Adrenal gland (tissue), 12 donors: Measurements from ENCODE around the gene SMG1. TPM values are rescaled to one million over a fixed set of nuclear protein-coding genes. Genes with fewer than 3 reads are reported as not detected.

Experiments
- DNase-seq, 7 donors: peaks; one replicate each; pipeline ENCODE4 v3.0.0-alpha.2; 2019 to 2020
- H3K27ac ChIP-seq, 5 donors: fragments of 200-600 bp; sonication (generic) in 4 of 5; 1 replicate in 3 of 5; 2 replicates in 2 of 5; pipeline versions ENCODE4 v1.5.1 to v1.8.0; 2016 to 2020; ENCODE audit warnings: mild to moderate bottlenecking in 1 of 5
- H3K27me3 ChIP-seq: fragments of 200-600 bp; 2 replicates; pipeline ENCODE4 v1.8.0; 2021
- H3K36me3 ChIP-seq, 2 donors: fragments of 200-600 bp; replicated peaks in 1 of 2; 1 replicate in 1 of 2; 2 replicates in 1 of 2; pipeline versions ENCODE4 v1.5.1 to v1.8.0; 2018 to 2022
- H3K4me1 ChIP-seq, 2 donors: fragments of 200-600 bp; replicated peaks in 1 of 2; 1 replicate in 1 of 2; 2 replicates in 1 of 2; pipeline versions ENCODE4 v1.5.1 to v1.8.0; 2018 to 2021
- H3K4me3 ChIP-seq, 4 donors: fragments of 200-600 bp; sonication (generic) in 3 of 4; one replicate each; pipeline ENCODE4 v1.5.1; 2016 to 2018
- H3K9me3 ChIP-seq, 3 donors: fragments of 200-600 bp; sonication (generic) in 1 of 3; replicated peaks in 1 of 3; 1 replicate in 2 of 3; 2 replicates in 1 of 3; pipeline versions ENCODE4 v1.5.1 to v1.8.0; 2016 to 2021
- CTCF ChIP-seq, 6 experiments: fragments of 450-650 bp in 4 of 6; fragments of 200-600 bp in 2 of 6; sonication (generic) in 1 of 6; IDR thresholded peaks; 1 replicate in 5 of 6; 2 replicates in 1 of 6; pipeline versions ENCODE4 v1.5.1 to v1.8.0; 2016 to 2021; ENCODE audit warnings: antibody characterized with exemption in 6 of 6, mild to moderate bottlenecking in 2 of 6, moderate library complexity in 1 of 6
- POLR2A ChIP-seq, 2 donors: fragments of 450-650 bp; IDR thresholded peaks; one replicate each; pipeline ENCODE4 v1.6.1; 2017; ENCODE audit warnings: antibody characterized with exemption in 2 of 2, mild to moderate bottlenecking in 2 of 2, moderate library complexity in 1 of 2
- WGBS, 4 donors: extraction: QIAGEN DNeasy Blood & Tissue Kit in 2 of 4; methylation state at CpG; one replicate each; pipeline versions ENCODE4 v1.1.5 to v1.1.7; 2013 to 2017; 5-methylcytosine and 5-hydroxymethylcytosine counted together
- intact Hi-C, 2 donors: fragments of 100-400 bp; cut with DNase I; formaldehyde crosslinking; loops; one replicate each; pipeline versions ENCODE4 v1.14.1 to v1.15.0; 2022 to 2023
- polyA plus RNA-seq, 3 donors: library from polyadenylated mRNA; stranded (reverse); fragments of 200-250 nt in 2 of 3; fragments of 350-450 nt in 1 of 3; fragmentation: Illumina TruSeq in 1 of 3; extraction: RNeasy Lipid Tissue Mini Kit (QIAGEN cat#74804) in 1 of 3; gene quantifications; one replicate each; pipeline ENCODE4 v1.2.3, GENCODE V29; 2013 to 2014
- total RNA-seq, 9 donors: library from RNA; depleted of rRNA in 4 of 9; stranded (reverse); fragments of >200 nt in 4 of 9; fragments of 120-200 nt in 1 of 9; fragmentation: NEBNext Ultra II Directional in 1 of 9; extraction: Animal tissue kit (Norgen Biotek cat#: 25700) in 1 of 9; gene quantifications; one replicate each; pipeline versions ENCODE4 v1.1.0 to v1.2.4, GENCODE V29; 2013 to 2023
- donor health status: healthy with polysubstance abuse.
- donor health status: Bipolar disorder and iron deficiency.
- donor health status: DM: yes; HTN: yes; CAD: no.
- donor health status: DM: no; HTN: no; CAD: no.
- donor health status: DM: no; HTN: no; CAD: no.
- donor health status: DM: yes; HTN: yes; CAD: no.

The SMG1 gene
- total and polyA plus RNA-seq, 12 donors = 6.3 to 90.9 (median 43.4) TPM

DNA sequence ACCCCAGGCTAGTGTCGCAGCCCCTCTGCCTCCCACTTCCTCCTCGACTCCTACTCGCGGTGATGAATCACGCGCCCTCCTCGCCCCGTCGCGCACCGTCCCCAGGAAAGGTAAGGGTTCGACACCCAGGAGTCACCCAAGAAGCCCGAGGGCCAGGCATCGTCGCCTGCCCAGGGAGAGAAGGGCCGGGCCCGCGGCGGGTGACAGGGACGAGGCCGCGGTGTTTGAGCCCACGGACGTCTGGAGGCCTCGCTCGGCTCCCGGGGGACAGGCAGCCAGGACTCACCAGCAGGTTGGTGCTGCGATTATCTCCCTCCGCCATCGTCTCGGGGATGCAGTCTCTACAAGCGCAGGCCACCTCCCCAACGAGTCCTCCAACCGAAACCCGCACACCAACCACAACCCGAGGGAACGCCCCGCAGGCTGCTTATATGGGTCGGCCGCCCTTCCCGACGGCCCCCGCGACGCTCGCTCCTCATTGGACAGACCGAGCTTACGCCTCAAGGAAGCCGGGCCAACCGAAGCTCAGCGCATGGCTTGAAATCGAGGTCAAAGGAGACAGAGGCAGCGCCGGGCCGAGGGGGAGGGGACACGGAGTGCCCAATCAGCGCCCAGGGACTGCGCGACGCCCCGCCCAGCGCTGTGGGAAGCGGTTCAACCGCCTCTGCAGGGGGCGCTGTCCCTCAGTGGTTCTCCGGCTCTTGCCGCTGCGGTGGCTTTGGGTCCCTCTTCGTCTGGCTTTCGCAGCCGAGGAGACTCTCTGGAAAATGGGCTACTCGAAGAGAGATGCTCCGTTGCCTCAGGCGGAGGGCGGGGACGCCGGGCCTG lies 124.8 kb downstream of the SMG1 start, which contains the start of gene ARL6IP1:
Gene ARL6IP1, minus strand, starts transcription at position 405 of the 828 bp plus-strand sequence. Its CDS starts 83 bp downstream, at position 322.
- H3K9me3 ChIP-seq = no peaks in the 10 kb centered on the region
- peaks cover 0 to 12% of the 10 kb centered on the region in 2 donors for H3K36me3 ChIP-seq
- H3K4me1 ChIP-seq = peaks cover 18 to 48% of the 10 kb centered on the region in 2 donors
- intact Hi-C loops = no loop called here
- DNase-seq = peak; percentile 99 to 100 (median 100)
- H3K27me3 ChIP-seq = no peaks in the 10 kb centered on the region
- peak within 1 kb of the TSS; percentile 79 to 93 (median 82) for H3K27ac ChIP-seq
- WGBS, 4 donors = 0 to 1% (median 0%) methylated on average over 10 to 77 of the region's 77 CpGs
- peak within 1 kb of the TSS; percentile 65 to 93 (median 74) for H3K4me3 ChIP-seq
- peak; percentile 100 for TF ChIP-seq POLR2A (IDR thresholded peaks at IDR 0.05)
- peak; percentile 71 to 99 (median 94) for TF ChIP-seq CTCF (IDR thresholded peaks at IDR 0.05)

DNA sequence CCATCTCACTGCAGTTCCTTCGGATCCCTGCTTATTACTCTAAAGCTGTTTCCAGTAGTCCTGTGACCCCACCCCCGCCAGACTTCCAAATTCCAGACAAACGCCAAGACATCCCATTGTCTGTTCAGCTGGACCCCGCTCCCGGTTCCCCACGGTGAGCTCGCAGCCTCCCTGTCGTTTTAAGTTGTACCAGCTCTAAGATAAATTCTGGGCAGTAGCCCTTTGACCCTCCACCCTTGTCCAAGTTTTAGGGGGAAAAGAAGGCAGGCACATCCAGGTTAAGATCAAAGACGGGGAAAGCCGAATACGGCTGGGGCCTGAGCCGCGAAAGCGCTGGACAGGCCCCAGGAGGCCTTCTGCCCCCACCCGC lies 125.4 kb downstream of the SMG1 start:
- Histone ChIP-seq H3K27me3 (no peaks in the 10 kb centered on the region), H3K4me1 (peaks cover 21 to 54% of the 10 kb centered on the region in 2 donors), H3K9me3 (no peaks in the 10 kb centered on the region), H3K4me3 (peak overlapping the region; percentile 65 to 93 (median 74)), H3K27ac (peak overlapping the region; percentile 79 to 93 (median 82)), H3K36me3 (peaks cover 0 to 14% of the 10 kb centered on the region in 2 donors)
- intact Hi-C loops = no loop called here
- DNase-seq = peak in 6 of 7 donors; percentile 26 to 72 (median 36)
- WGBS, 4 donors = 0 to 5% (median 0%) methylated on average over 10 to 15 of the region's 15 CpGs
- TF ChIP-seq POLR2A (IDR thresholded peaks at IDR 0.05) (no peak), CTCF (IDR thresholded peaks at IDR 0.05) (no peak)

GRCh38 chr16:18800293-18800692 lies 125.9 kb downstream of the SMG1 start:
- H3K4me1 ChIP-seq = peaks cover 26 to 59% of the 10 kb centered on the region in 2 donors
- DNase-seq = no peak
- peaks cover 0 to 14% of the 10 kb centered on the region in 2 donors for H3K36me3 ChIP-seq
- peak overlapping the region in 3 of 4 donors; percentile 65 to 75 (median 74) for H3K4me3 ChIP-seq
- no peaks in the 10 kb centered on the region for H3K9me3 ChIP-seq
- WGBS, 4 donors = 0 to 3% (median 2%) methylated on average over 8 of the region's 8 CpGs
- no peak for TF ChIP-seq POLR2A (IDR thresholded peaks at IDR 0.05)
- no peak for TF ChIP-seq CTCF (IDR thresholded peaks at IDR 0.05)
- peak overlapping the region in 4 of 5 donors; percentile 8 to 93 (median 84) for H3K27ac ChIP-seq
- H3K27me3 ChIP-seq = no peaks in the 10 kb centered on the region
- intact Hi-C loops = no loop called here

- Histone ChIP-seq H3K9me3 (no peaks in the 10 kb centered on the region), H3K27me3 (no peaks in the 10 kb centered on the region), H3K4me1 (peaks cover 27 to 64% of the 10 kb centered on the region in 2 donors), H3K27ac (peak overlapping the region in 1 of 5 donors; percentile 4), H3K36me3 (peaks cover 0 to 19% of the 10 kb centered on the region in 2 donors), H3K4me3 (peak overlapping the region in 1 of 4 donors; percentile 75)
- no peak for DNase-seq
- WGBS, 4 donors = 64 to 72% (median 66%) methylated on average over 3 of the region's 3 CpGs
- intact Hi-C loops = no loop called here
- TF ChIP-seq CTCF (IDR thresholded peaks at IDR 0.05) = no peak
- no peak for TF ChIP-seq POLR2A (IDR thresholded peaks at IDR 0.05)
Measured at GRCh38 chr16:18799500-18799899, 126.7 kb downstream of the SMG1 start.
